ENCODE data around the gene OTC.

OTC gene

DNA sequence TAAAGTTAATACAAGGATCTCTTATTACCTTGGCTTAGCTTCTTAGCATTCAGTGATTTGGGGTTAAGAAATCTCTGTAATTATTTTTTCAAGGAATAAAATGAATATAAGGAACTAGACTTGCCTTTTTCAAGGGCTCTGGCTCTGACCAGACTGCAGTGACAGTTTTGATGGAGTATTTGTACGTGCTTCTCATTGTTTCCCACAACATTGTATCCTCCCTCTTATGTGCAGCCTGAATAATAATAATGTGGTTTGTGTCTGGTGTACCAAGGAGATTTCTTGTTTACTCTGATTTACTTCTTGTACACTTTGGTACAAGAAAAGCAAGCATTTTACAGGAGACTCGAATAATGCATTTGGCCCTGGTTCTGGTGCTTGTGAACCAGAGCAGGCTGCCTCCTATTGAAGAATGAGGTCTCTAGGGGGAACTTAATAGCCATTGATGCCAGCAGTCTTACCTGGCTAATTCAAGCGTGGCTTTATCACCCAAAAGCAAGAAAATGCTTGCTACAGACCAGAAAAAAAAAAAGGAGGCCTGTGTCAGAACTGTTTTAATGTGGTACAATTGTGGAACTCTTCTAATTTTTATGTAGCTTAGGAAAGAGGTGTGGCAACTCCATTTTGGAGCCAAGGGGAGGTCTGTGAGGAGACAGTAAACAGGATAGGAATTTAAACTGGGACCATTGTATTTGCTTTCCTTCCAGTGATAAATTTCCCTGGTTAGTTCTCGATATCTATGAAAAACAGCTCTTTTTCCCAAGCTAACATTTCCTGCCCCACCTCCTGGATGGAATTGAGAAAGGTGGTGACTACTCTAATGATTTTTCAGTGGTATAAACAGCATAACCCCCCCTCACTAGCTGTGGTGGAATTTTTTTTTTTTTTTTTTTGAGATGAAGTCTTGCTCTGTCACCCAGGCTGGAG, 5.6 kb downstream of the OTC start:
- no peak for DNase-seq (ENCODE audit: low read depth)

DNA sequence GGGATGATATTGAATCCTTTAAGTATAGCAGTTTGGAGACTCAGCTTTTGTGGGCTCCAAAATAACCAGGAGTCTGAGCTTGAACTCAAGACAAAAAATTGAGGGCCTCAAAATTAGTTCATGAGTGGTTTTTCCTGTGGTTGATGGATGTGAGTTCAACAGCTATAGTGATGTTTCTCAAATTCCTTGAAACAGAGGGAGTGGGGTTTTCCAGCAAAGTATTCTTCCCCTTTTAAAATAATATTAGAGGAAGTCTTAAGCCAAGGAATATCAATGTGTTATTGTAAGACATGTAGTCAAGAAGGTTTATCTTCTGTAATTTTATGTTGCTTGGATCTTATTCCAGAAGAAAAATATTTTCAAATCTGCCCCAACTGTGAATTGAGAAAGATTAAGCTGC, 10.6 kb downstream of the OTC start:
- no peak for DNase-seq (ENCODE audit: low read depth)

DNA sequence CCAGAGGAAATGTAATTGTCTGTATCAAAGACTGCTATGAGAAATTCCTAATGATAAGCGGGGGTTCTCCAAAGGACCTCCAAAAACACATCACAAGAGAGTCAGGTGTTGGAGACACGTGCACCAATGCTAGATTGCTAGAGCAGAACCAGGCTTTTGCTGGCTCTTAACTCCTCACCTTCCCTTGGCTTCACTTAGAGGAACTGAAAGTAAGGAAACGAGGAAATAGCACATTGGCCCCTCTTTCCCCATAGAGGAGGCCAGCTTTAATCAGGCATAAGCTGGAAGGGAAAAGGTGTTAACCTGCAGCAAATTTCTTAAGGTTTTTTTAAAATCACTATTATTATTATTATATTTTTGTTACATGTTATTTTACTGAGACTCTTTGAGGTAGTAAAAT, 13.6 kb downstream of the OTC start:
- no peak for DNase-seq (ENCODE audit: low read depth)

DNA sequence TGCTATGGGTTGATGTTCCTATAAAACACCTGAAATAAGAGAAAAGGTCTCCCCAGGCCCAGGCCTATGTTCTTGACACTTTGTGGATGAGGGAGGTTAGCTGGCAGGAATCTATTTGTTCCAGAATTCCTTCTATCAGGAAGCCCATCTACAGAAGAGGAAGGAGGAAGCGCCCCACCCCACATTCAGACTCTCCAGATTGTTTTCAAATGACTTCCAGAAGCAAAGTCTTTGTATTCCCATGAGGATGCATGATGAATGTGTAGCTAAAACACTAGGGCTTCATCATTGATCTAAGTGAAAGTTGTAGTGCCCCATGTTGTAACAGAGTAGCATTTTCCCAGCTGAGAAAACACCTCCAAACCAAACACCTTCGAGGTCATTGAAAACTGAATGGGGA, 16.4 kb downstream of the OTC start:
- no peak for DNase-seq (ENCODE audit: low read depth)

DNA sequence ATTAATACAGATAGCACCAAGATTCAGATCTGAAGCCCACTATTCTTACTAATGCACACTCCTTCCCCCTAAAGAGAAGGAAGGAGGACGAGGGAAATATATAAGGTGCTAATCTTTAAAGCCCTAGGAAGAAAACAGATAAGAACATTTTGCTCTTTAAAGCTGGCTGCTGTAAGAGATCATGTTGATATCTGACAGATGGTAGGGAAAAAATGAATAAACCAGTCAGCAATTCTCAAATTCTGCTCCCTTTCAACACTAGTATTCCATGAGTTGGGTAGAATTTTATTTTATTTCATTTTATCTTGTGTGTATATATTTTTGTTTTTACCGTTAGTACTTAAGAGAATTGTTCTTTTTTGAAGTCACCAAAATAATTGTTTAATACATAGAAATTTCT, 19.2 kb downstream of the OTC start:
- DNase-seq (ENCODE audit: low read depth), result no peak

DNA sequence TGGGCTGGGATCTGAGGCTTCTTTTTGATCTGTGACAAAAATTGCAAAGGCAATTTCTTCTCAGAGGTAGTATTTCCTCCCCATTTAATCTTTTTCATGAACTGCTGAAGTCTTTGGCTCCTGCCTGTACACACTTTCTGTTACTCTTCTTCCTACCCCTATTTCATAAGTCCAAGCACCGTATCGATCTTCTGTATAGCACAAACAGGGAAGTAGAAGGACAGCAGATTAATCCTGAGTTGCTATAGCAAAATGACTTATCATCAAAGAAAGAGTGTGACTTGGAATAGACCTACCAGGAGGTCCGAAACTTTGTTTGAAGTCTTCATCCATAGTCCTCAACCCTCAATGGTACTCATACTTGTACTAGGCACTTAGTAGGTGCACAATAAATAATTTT, 22.0 kb downstream of the OTC start:
- no peak for DNase-seq (ENCODE audit: low read depth)

DNA sequence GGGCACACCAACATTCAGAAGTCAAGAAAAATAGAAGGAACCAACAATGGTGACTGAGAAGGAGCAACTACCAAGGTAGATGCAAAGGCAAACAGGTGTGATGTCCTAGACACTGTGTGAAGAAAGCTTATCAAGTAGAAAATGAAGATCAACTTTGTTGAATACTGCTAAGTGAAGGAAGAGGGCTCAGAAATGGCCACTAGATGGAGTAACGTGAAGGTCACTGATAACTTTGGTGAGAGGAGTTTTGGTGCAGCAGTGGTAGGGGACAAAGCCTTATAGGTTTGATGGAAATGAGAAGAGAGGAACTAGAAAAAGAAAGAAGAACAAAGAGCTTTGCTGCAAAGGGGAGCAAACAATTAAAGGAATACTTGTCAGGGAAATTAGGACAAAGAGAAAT, 23.5 kb downstream of the OTC start:
- no peak for DNase-seq (ENCODE audit: low read depth)

DNA sequence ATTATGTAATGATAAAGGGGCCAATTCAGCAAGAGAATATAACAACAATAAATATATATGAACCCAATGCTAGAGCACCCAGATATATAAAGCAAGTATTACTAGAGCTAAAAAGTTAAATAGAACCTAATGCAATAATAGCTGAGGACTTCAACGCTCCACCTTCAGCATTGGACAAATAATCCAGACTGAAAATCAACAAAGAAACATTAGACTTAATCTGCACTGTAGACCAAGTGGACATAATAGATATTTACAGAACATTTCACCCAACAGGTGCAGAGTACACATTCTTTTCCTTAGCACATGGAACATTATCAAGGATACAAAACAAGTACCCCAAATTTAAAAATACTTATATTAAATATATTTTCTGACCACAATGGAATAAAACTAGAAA, 24.3 kb downstream of the OTC start:
- DNase-seq (ENCODE audit: low read depth), result no peak

DNA sequence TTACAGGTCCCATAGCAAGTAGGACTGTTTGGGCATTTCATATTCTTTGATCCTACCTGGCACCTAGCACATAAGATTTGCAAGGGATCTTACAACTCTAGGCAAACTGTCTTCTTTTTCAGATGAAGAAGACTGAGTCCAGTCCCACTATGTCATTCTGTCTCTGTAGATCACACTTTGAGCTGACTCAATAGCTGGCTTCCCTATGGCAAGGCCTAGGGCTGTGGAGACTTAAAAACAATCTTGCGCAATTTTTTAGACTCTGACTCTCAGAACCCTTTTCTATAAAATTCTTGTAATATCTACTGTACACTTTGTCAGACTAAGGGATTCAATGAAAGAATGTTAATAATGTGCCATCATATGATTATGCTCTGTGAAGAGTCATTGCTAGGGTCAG, 26.7 kb downstream of the OTC start:
- no peak for DNase-seq (ENCODE audit: low read depth)

DNA sequence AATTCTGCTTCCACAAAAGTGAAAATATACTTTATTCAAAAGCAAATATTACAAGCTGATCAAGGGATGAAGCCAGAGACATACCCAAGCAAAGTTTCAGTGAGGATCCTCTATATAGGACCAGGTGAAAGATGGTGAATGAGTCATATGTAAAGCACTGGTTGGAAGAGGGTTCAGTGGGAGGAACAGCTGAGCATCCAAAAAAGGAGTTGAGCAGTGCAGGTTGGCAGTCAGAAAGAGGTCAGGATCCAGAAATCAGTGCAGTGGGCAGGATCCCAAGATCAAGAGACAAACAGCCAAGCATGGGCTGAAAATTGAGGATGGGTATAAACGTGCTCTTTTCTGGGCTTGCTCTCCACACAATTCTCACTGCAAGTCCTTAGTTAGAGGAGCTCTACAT, 30.3 kb downstream of the OTC start:
- DNase-seq (ENCODE audit: low read depth), result no peak

DNA sequence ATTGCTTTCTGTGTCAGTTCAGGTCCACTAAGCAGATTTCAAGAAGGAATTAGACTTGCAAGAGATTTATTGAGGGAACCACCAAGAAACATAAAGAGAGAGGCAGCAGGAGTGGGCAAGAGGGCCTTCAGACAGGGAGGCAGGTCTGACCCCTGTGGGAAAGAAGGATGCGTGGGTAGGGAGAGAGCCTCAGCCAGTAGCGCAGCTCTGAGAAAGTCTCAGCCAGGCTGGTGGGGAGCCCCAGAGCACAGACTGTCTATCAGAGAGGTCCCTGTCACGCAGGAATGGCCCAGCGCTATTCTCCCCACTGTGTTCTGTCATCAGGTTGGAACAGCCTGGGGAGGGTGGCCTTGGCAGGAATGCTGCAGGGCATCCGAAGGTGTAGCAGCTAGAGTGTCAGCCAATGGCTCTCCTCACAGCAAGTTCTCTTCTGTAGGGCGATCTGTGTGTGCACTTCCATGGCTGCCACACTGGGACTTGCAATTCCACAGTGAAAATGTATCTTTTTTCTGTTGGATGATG, 48.0 kb downstream of the OTC start:
- no peak for DNase-seq (ENCODE audit: low read depth)

DNA sequence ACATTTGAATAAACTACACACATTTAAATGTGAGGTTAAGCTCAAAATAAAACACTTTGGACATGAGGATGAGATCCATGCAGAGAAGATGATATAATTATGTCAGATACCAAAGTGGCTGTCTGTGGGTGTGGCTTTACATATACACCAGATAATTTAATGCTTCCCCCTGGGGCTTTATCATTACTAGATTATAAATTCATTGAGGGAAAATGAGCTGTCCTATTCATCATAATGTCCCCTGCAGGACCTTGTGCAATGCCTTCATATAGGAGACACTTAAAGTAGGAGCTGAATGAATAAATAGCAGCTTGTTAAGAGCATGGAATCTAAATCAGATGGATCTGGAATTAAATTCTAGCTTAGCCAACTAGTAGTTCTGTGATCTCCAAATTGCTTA, 49.7 kb downstream of the OTC start:
- DNase-seq (ENCODE audit: low read depth), result no peak

DNA sequence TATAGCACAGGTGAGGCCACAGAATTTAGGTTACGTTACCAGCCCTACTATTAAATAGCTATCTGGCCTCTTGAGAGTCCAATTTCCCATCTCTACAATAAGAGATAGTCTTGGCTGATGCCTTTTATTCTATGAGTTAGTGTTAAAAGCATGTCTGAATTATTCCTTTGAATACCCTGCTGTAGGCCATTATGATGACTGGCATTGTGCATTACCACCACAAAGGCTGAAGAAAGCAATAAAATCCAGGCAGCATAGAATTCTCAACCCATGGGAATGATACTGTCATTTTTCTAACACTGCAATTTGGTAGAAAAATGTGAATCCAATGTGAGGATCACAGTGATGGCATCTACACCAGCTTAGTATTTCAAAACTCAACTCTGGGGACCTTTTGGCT, 51.4 kb downstream of the OTC start:
- no peak for DNase-seq (ENCODE audit: low read depth)

DNA sequence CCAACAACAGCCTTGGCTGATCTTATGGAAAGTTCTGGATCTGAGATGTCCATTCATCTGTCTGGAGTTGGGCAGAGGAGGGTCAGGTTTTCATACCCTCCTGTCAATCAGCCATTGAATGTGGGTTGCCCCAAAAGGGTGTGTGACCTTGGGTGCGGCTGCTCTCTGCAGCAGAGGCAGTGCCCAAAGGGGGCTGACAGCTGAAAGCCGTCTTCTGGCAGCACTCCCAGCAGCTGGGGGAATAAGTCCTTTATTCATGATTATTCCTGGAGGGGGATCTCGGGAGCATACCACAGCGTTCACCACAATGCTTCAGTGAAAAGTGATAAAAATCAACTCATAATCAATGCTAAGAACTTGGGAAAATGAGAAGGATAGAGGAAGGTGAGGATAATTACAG, 54.7 kb downstream of the OTC start:
- no peak for DNase-seq (ENCODE audit: low read depth)

DNA sequence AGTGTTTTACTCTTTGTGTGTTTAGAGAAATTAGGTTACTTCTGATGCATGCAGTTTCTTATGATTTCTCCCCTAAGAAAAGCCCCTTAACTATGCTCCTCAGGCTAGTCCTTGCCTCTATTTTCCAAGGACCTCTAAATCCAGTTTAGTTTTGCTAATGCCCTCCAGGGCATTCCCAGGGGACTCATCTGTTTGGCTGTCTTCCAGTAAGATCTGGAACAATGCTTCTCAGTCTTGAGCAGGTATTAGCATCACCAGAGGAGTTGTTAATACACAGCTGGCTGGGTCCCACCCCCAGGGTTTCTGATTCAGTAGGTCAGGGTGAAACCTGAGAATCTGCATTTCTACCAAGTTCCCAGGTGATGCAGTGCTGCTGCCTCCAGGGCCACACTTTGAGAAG, 56.9 kb downstream of the OTC start:
- DNase-seq (ENCODE audit: low read depth), result no peak

DNA sequence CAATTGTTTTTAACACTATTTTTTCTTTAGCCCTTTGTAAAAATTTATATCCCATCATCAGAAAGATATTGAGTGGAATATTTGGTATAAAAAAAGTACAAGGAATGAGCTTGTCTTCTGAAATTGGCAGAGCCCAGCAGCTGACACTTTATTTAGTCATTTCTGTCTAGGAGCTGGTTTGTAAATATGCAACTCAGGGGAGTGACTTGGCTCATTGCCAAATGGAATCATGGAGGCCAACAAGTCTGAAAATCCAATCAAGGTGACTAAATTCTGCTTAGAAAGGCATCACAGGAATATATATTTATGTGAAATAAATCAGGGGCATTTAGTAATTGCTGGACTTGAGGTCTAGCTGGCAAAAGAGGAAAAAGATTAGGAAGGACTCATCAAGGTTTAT, 74.4 kb downstream of the OTC start:
- DNase-seq (ENCODE audit: low read depth), result no peak

DNA sequence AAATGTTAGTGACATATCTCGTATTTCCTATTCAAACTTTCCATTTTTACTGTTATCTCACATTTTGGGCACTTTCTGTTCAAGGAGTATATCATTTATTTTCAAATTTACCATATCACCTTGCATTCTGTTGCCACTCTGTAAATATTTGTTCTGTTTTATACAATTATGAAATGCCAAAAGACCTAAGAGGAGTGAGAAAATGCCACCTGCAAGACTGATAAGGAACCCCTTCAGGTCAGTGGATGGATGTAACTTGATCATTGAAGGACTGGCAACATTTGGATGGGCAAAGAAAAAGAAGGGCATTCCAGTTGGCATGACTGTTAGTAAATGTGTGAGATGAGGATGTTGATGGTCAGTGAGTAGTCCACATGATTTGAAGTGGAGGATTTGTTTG, 79.1 kb downstream of the OTC start:
- DNase-seq (ENCODE audit: low read depth), result no peak

DNA sequence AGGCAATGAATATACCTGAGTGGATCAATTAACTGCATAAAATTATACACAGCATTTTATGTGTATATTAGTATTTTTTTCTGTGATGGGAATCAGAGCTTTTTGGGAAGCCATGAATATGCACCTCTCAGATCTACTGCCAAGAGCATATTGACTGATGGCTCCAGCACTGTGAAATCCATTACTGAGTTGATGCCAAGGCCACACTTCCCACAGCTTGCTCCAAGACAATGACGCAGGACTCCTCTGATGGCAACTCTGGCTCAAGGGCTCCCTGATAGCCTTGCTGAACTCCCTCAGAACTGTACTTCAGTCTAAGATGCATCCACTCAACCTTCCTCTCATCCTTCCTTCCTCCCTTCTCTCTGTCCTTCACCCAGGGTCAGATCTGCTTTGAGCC, 82.7 kb downstream of the OTC start:
- no peak for DNase-seq (ENCODE audit: low read depth)

DNA sequence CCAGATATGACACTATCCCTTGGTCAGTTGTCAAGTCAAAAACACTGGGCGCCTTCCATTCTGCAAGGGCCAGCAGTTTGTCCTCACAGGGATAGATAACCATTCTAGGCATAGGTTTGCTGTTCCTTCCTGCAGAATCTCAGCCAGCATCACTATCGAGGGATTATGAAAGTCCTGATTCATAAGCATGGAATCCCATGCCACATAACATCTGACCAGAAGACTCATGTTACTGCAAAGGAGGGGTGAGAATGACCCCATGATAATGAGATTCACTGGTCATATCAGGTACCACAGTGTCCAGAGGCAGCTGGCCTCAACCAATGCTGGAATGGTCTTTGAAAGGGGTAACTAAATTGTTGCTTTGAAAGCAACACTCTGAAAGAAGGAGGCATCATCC, 84.7 kb downstream of the OTC start:
- peak; percentile 17 for DNase-seq (ENCODE audit: low read depth)

DNA sequence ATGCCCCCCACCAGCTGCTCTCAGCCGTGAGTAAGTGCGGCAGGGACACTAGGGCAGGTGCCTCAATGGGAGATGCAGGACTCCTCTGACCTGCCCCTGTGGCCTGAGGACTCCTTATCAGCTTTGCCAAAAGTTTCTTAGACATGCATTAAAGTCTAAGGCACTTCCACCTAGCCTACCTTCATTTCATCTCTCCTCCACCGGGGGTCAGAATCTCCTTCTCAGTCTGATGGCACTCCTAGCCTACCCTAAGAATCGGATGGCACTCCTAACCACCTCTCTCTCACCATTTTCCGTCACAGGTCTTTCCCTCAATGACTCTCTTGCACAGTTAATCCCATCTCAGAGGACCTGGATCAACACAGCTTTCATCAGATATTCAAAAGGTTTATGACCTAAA, 85.9 kb downstream of the OTC start:
- DNase-seq (ENCODE audit: low read depth), result no peak

DNA sequence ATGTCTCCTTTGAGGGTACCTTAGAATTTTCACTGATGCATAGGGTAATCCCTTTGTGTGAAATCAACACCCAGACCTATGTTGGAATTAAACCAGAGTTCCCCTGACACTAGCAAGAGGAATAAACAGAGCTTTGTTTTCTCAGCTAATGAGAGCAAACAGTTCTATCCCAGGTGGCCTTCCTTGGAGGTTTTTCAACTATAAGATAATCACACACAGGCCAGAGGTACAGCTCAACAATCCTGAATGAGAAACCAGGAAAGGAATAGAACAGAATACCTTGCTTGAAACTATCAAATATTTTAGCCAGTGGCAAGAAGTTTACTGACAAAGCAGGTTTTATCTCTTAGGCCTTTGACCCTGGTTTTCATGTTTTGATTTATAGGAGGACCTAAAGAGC, 100.2 kb downstream of the OTC start:
- DNase-seq (ENCODE audit: low read depth), result no peak

DNA sequence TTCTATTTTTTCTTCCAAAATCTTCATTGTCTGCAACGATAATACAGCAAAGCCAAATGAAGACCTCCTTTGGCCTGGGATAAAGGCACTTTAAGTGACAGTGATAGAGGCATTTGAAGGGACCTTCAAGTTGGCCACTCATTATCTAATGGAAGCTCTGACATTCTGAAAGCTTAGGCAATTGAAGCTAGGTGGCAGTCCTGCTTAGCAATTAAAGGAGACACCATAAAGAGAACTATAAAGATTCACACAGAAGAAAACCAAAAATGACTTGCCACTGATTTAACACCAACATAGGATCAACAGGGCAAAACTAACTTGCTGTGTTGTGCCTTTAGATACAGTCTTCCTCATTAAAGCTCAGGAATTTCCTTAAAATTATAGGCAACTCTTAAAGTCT, 105.7 kb downstream of the OTC start:
- DNase-seq (ENCODE audit: low read depth), result no peak

DNA sequence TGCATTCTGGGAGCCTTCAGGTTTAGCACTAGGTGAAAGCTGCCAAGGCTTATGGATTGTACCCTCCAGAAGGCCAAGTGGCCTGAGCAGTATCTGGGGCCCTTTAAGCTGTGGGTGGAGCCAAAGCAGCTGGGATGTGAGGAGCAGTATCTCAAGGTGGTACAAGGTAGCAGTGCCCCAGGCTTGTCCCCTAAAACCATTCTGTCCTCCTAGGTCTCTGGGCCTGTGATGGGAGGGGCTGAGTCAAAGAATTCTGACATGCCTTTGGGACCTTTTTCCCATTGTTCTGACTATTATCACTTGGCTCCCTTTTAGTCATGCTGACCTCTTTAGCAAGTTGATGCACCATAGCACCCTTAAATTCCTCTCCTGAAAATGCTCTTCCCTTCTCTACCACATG, 109.9 kb downstream of the OTC start:
- DNase-seq (ENCODE audit: low read depth), result no peak

DNA sequence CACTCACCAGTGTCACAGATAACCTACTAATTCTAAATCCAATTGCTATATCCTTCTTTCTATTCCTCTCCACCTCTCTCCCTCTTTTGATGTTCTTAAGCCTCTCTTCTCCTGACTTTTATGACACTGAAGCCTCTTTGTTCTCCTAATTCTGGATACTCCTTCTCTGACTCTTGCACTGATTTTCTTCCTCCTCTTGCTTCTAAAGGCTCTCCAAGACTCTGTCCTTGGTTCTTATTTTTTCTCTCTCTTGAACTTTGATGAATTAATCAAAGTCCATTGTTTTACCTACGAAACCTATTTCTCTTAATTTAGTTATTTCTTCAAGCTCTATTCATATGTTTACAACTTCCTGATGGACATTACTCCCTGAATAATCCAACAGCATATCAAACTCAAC, 113.3 kb downstream of the OTC start:
- DNase-seq (ENCODE audit: low read depth), result no peak
